WTC11 (cell line): ENCODE data around the gene KCNAB3. TPM values are rescaled to one million over a fixed set of nuclear protein-coding genes. Genes with fewer than 3 reads are reported as not detected.

Experiments used
- ATAC-seq: fragments of 200-7000 bp; cut with Tn5 transposase; 2 replicates; pipeline ENCODE4 v1.10.0; 2021; ENCODE audit warnings: mild to moderate bottlenecking, moderate library complexity
- CTCF ChIA-PET: fragments of 300-600 bp; sonication (Branson Sonifier 250); formaldehyde crosslinking; loops from one replicate; lab custom pipeline; 2021; ENCODE audit warnings: antibody characterized with exemption; lab: Charles Lee
- POLR2A ChIA-PET: fragments of 350-600 bp; sonication (Branson Sonifier 250); formaldehyde crosslinking; loops from one replicate; lab custom pipeline; 2021; ENCODE audit warnings: antibody characterized with exemption; lab: Charles Lee
- DNase-seq: peaks from one replicate; pipeline ENCODE4 v3.0.0; 2021; ENCODE audit warnings: low spot score
- H3K27ac Mint-ChIP-seq: 2 replicates; pipeline ENCODE4 v1.8.0; 2021; ENCODE audit warnings: mixed read lengths
- H3K27me3 Mint-ChIP-seq: 2 replicates; pipeline ENCODE4 v1.8.0; 2021; ENCODE audit warnings: low read depth, mild to moderate bottlenecking, moderate library complexity, mixed read lengths
- H3K36me3 Mint-ChIP-seq: 2 replicates; pipeline ENCODE4 v1.8.0; 2021; ENCODE audit warnings: mixed read lengths
- H3K4me1 Mint-ChIP-seq: 2 replicates; pipeline ENCODE4 v1.8.0; 2022; ENCODE audit warnings: mixed read lengths
- H3K4me3 Mint-ChIP-seq: 2 replicates; pipeline ENCODE4 v1.8.0; 2021; ENCODE audit warnings: mild to moderate bottlenecking, moderate library complexity, mixed read lengths
- H3K9me3 Mint-ChIP-seq: 2 replicates; pipeline ENCODE4 v1.8.0; 2021; ENCODE audit warnings: mixed read lengths
- AR ChIP-seq: fragments of 250-450 bp; sonication (Bioruptor Pico); IDR thresholded peaks from 2 replicates; pipeline ENCODE4 v1.9.0; 2021; ENCODE audit warnings: mild to moderate bottlenecking
- ATF3 ChIP-seq: sonication (generic); formaldehyde crosslinking; conservative IDR thresholded peaks from 2 replicates; pipeline ENCODE4 v1.8.1; 2022; ENCODE audit warnings: mild to moderate bottlenecking, missing genetic modification reagents
- FOXP1 ChIP-seq: sonication (generic); formaldehyde crosslinking; IDR thresholded peaks from 2 replicates; pipeline ENCODE4 v1.8.0; 2022; ENCODE audit warnings: missing genetic modification reagents, mild to moderate bottlenecking, moderate library complexity, borderline replicate concordance
- IRF2 ChIP-seq: sonication (generic); formaldehyde crosslinking; IDR thresholded peaks from 2 replicates; pipeline ENCODE4 v1.8.0; 2022; ENCODE audit warnings: low read depth, missing genetic modification reagents, borderline replicate concordance
- MLX ChIP-seq: sonication (generic); formaldehyde crosslinking; IDR thresholded peaks from 2 replicates; pipeline ENCODE4 v1.8.1; 2023; ENCODE audit warnings: mild to moderate bottlenecking, missing genetic modification reagents, moderate library complexity
- MXD4 ChIP-seq: fragments of 250-450 bp; sonication (Bioruptor Pico); IDR thresholded peaks from 2 replicates; pipeline ENCODE4 v1.8.0; 2021; ENCODE audit warnings: mild to moderate bottlenecking, moderate library complexity, borderline replicate concordance
- PREB ChIP-seq: sonication (generic); formaldehyde crosslinking; IDR thresholded peaks from 2 replicates; pipeline ENCODE4 v1.8.1; 2022; ENCODE audit warnings: mild to moderate bottlenecking, missing genetic modification reagents, moderate library complexity, borderline replicate concordance
- SMAD4 ChIP-seq: sonication (generic); formaldehyde crosslinking; IDR thresholded peaks from 2 replicates; pipeline ENCODE4 v1.8.0; 2022; ENCODE audit warnings: mild to moderate bottlenecking, missing genetic modification reagents
- TEAD1 ChIP-seq: sonication (generic); formaldehyde crosslinking; IDR thresholded peaks from 2 replicates; pipeline ENCODE4 v1.8.0; 2022; ENCODE audit warnings: mild to moderate bottlenecking, missing genetic modification reagents
- TP53 ChIP-seq: sonication (generic); formaldehyde crosslinking; IDR thresholded peaks from 2 replicates; pipeline ENCODE4 v1.8.1; 2023; ENCODE audit warnings: mild to moderate bottlenecking, missing genetic modification reagents
- ZBTB43 ChIP-seq: sonication (generic); formaldehyde crosslinking; IDR thresholded peaks from 2 replicates; pipeline ENCODE4 v1.8.1; 2023; ENCODE audit warnings: mild to moderate bottlenecking, missing genetic modification reagents
- ZNF232 ChIP-seq: sonication (generic); formaldehyde crosslinking; IDR thresholded peaks from 2 replicates; pipeline ENCODE4 v1.8.0; 2022; ENCODE audit warnings: mild to moderate bottlenecking, missing genetic modification reagents
- ZNF317 ChIP-seq: sonication (generic); formaldehyde crosslinking; IDR thresholded peaks from 2 replicates; pipeline ENCODE4 v1.8.1; 2023; ENCODE audit warnings: low read depth, mild to moderate bottlenecking, moderate library complexity, missing genetic modification reagents, borderline replicate concordance
- ZNF423 ChIP-seq: fragments of 250-450 bp; sonication (Bioruptor Pico); IDR thresholded peaks from 2 replicates; pipeline ENCODE4 v2.1.2; 2022; ENCODE audit warnings: mild to moderate bottlenecking, moderate library complexity
- total RNA-seq: library from RNA; stranded (reverse); gene quantifications from 3 replicates; pipeline ENCODE4 v1.2.3, GENCODE V29; 2021

KCNAB3 gene
- total RNA-seq, 1 experiment from 2014 or later: 3.2 TPM

- no peaks in the 10 kb centered on the region for H3K36me3 Mint-ChIP-seq
- no peak for TF ChIP-seq FOXP1
- TF ChIP-seq MLX: no peak
- TF ChIP-seq PREB (CRISPR knock-in tag): no peak
- TF ChIP-seq TEAD1 (CRISPR knock-in tag): no peak
- TF ChIP-seq MXD4 (CRISPR knock-in tag): no peak
- no peak overlapping the region for H3K4me3 Mint-ChIP-seq
- H3K4me1 Mint-ChIP-seq: peaks cover 17% of the 10 kb centered on the region
- ChIA-PET CTCF (no interaction called here), POLR2A (no interaction called here)
- no peak overlapping the region for H3K27ac Mint-ChIP-seq
- ATAC-seq (no peak), DNase-seq (no peak)
- H3K9me3 Mint-ChIP-seq: no peaks in the 10 kb centered on the region
- H3K27me3 Mint-ChIP-seq: peaks cover 5% of the 10 kb centered on the region; the same call in 1 of the 2 replicates
Measured at GRCh38 chr17:7959503-7960253, 30.0 kb upstream of the KCNAB3 start.

- Mint-ChIP-seq H3K4me1 (peaks cover 11% of the 10 kb centered on the region), H3K4me3 (no peak overlapping the region), H3K27ac (no peak overlapping the region), H3K9me3 (peaks cover 9% of the 10 kb centered on the region), H3K27me3 (peaks cover 5% of the 10 kb centered on the region; the same call in 1 of the 2 replicates), H3K36me3 (no peaks in the 10 kb centered on the region)
- no peak for ATAC-seq
- TF ChIP-seq ZBTB43 (CRISPR knock-in tag) (no peak), ATF3 (CRISPR knock-in tag) (no peak), TP53 (CRISPR knock-in tag) (no peak), ZNF232 (no peak), ZNF423 (no peak)
- no peak for DNase-seq
- CTCF ChIA-PET: interaction anchor here (0.7 to 1.4 kb wide), 5 partner anchors 13 to 34 kb away, joined by 4 to 7 read pairs (median 4); no protein-coding TSS in a partner anchor
- POLR2A ChIA-PET: interaction anchor here (0.6 kb wide), 1 partner anchor 298 kb away, joined by 3 read pairs; no protein-coding TSS in a partner anchor
Measured at GRCh38 chr17:7956228-7956965, 26.7 kb upstream of the KCNAB3 start.

GRCh38 chr17:7955414-7956227 is 26.0 kb upstream of the KCNAB3 start:
- peak overlapping the region; percentile 44; the same call in 1 of the 2 replicates for H3K27ac Mint-ChIP-seq
- H3K4me1 Mint-ChIP-seq: peaks cover 3% of the 10 kb centered on the region
- POLR2A ChIA-PET: interaction anchor here (0.6 kb wide), 1 partner anchor 297 kb away, joined by 3 read pairs; no protein-coding TSS in a partner anchor

More at GRCh38 chr17:7955414-7956227, 26.0 kb upstream of the KCNAB3 start:
- peaks cover 9% of the 10 kb centered on the region for H3K9me3 Mint-ChIP-seq
- TF ChIP-seq ZNF317 (CRISPR knock-in tag) (no peak), AR (no peak), TP53 (CRISPR knock-in tag) (no peak), IRF2 (CRISPR knock-in tag) (no peak), SMAD4 (CRISPR knock-in tag) (no peak), PREB (CRISPR knock-in tag) (no peak)
- H3K36me3 Mint-ChIP-seq: no peaks in the 10 kb centered on the region
- H3K27me3 Mint-ChIP-seq: peaks cover 3% of the 10 kb centered on the region; the same call in 1 of the 2 replicates
- no peak overlapping the region for H3K4me3 Mint-ChIP-seq
- CTCF ChIA-PET: interaction anchor here (0.7 to 1.4 kb wide), 5 partner anchors 12 to 34 kb away, joined by 4 to 7 read pairs (median 4); no protein-coding TSS in a partner anchor
- ATAC-seq (no peak), DNase-seq (no peak)
